Liver (tissue), 9 donors: ENCODE results near the gene MARK2. TPM values are rescaled to one million over a fixed set of nuclear protein-coding genes. Genes with fewer than 3 reads are reported as not detected.

Experiments
- DNase-seq: peaks from one replicate; pipeline ENCODE4 v3.0.0-alpha.2; 2017; ENCODE audit warnings: low spot score
- H3K27ac ChIP-seq, 2 donors: one replicate each; pipeline ENCODE4 v1.7.0; 2013; ENCODE audit warnings: inconsistent platforms in 2 of 2, low read length in 2 of 2, control low read depth in 1 of 2, low read depth in 1 of 2, mild to moderate bottlenecking in 1 of 2
- H3K27me3 ChIP-seq, 4 donors: one replicate each; pipeline versions ENCODE4 v1.6.1 to v1.7.0; 2013; ENCODE audit warnings: low read length in 3 of 4, inconsistent platforms in 1 of 4, mild to moderate bottlenecking in 1 of 4, moderate library complexity in 1 of 4; ENCODE audit not compliant: control insufficient read depth in 4 of 4, insufficient read depth in 4 of 4
- H3K36me3 ChIP-seq, 4 donors: one replicate each; pipeline versions ENCODE4 v1.6.1 to v1.7.0; 2013; ENCODE audit warnings: low read length in 3 of 4, mild to moderate bottlenecking in 3 of 4, low read depth in 1 of 4, moderate library complexity in 1 of 4; ENCODE audit not compliant: control insufficient read depth in 4 of 4, insufficient read depth in 3 of 4
- H3K4me1 ChIP-seq, 4 donors: one replicate each; pipeline versions ENCODE4 v1.6.1 to v1.7.0; 2013; ENCODE audit warnings: low read length in 3 of 4, mild to moderate bottlenecking in 3 of 4, moderate library complexity in 1 of 4; ENCODE audit not compliant: control insufficient read depth in 4 of 4, insufficient read depth in 4 of 4
- H3K4me3 ChIP-seq, 3 donors: one replicate each; pipeline versions ENCODE4 v1.6.1 to v1.7.0; 2013; ENCODE audit warnings: low read length in 3 of 3, control low read depth in 1 of 3, low read depth in 1 of 3, mild to moderate bottlenecking in 1 of 3
- H3K9ac ChIP-seq, 2 donors: one replicate each; pipeline ENCODE4 v1.7.0; 2013; ENCODE audit warnings: low read length in 2 of 2, mild to moderate bottlenecking in 2 of 2, moderate library complexity in 2 of 2, control low read depth in 1 of 2, low read depth in 1 of 2
- H3K9me3 ChIP-seq, 4 donors: one replicate each; pipeline versions ENCODE4 v1.6.1 to v1.7.0; 2013; ENCODE audit warnings: low read length in 3 of 4; ENCODE audit not compliant: control insufficient read depth in 4 of 4
- EGR1 ChIP-seq, 2 donors: IDR thresholded peaks; 2 replicates each; pipeline ENCODE4 v1.6.1; 2016 to 2018; ENCODE audit warnings: antibody characterized with exemption in 2 of 2, low read depth in 2 of 2
- FOXA1 ChIP-seq: IDR thresholded peaks from 2 replicates; pipeline ENCODE4 v1.6.1; 2016; ENCODE audit warnings: antibody characterized with exemption
- FOXA2 ChIP-seq: IDR thresholded peaks from 2 replicates; pipeline ENCODE4 v1.6.1; 2016; ENCODE audit warnings: antibody characterized with exemption
- GABPA ChIP-seq, 2 donors: IDR thresholded peaks in 1 of 2; conservative IDR thresholded peaks in 1 of 2; 2 replicates each; pipeline ENCODE4 v1.6.1; 2016; ENCODE audit warnings: antibody characterized with exemption in 2 of 2, mild to moderate bottlenecking in 1 of 2, moderate library complexity in 1 of 2
- HNF4A ChIP-seq, 2 donors: conservative IDR thresholded peaks; 2 replicates each; pipeline ENCODE4 v1.6.1; 2016; ENCODE audit warnings: antibody characterized with exemption in 2 of 2, mild to moderate bottlenecking in 2 of 2
- HNF4G ChIP-seq: IDR thresholded peaks from 2 replicates; pipeline ENCODE4 v1.6.1; 2016; ENCODE audit warnings: antibody characterized with exemption
- JUND ChIP-seq, 2 donors: IDR thresholded peaks; 2 replicates each; pipeline ENCODE4 v1.6.1; 2016; ENCODE audit warnings: antibody characterized with exemption in 2 of 2
- NR2F2 ChIP-seq: IDR thresholded peaks from 2 replicates; pipeline ENCODE4 v1.6.1; 2016; ENCODE audit warnings: antibody characterized with exemption
- RAD21 ChIP-seq, 2 donors: IDR thresholded peaks; 2 replicates each; pipeline ENCODE4 v1.6.1; 2016; ENCODE audit warnings: antibody characterized with exemption in 2 of 2, mild to moderate bottlenecking in 2 of 2
- REST ChIP-seq: IDR thresholded peaks from 2 replicates; pipeline ENCODE4 v1.6.1; 2016; ENCODE audit warnings: antibody characterized with exemption, mild to moderate bottlenecking
- RXRA ChIP-seq, 2 donors: IDR thresholded peaks; 2 replicates each; pipeline ENCODE4 v1.6.1; 2017 to 2018; ENCODE audit warnings: antibody characterized with exemption in 2 of 2, mild to moderate bottlenecking in 1 of 2
- SP1 ChIP-seq: IDR thresholded peaks from 2 replicates; pipeline ENCODE4 v1.6.1; 2018; ENCODE audit warnings: antibody characterized with exemption, mild to moderate bottlenecking
- TAF1 ChIP-seq: conservative IDR thresholded peaks from 2 replicates; pipeline ENCODE4 v1.6.1; 2016; ENCODE audit warnings: antibody characterized with exemption, mild to moderate bottlenecking
- YY1 ChIP-seq: IDR thresholded peaks from 2 replicates; pipeline ENCODE4 v1.6.1; 2016; ENCODE audit warnings: antibody characterized with exemption, mild to moderate bottlenecking
- WGBS: extraction: QIAGEN DNeasy Blood & Tissue Kit; methylation state at CpG from one replicate; pipeline ENCODE4 v1.1.7; 2013; 5-methylcytosine and 5-hydroxymethylcytosine counted together
- polyA plus RNA-seq, 2 donors: library from polyadenylated mRNA; stranded (reverse) in 1 of 2; unstranded in 1 of 2; fragments of 200-250 nt in 1 of 2; fragments of >200 nt in 1 of 2; fragmentation: Nextera tagmentation in 1 of 2; extraction: Ambion mirVana in 1 of 2; gene quantifications; one replicate each; pipeline versions ENCODE4 v1.2.1 to v1.2.3, GENCODE V29; 2013 to 2015
- total RNA-seq, 2 donors: library from RNA; depleted of rRNA; stranded (reverse); fragments of >200 nt; gene quantifications; one replicate each; pipeline ENCODE4 v1.2.3, GENCODE V29; 2014
- TF ChIP-seq, protein P1 (sequence below): IDR thresholded peaks from 2 replicates; pipeline ENCODE4 v1.6.1; 2016; ENCODE audit warnings: antibody characterized with exemption
- TF ChIP-seq, protein P2 (sequence below): IDR thresholded peaks from 2 replicates; pipeline ENCODE4 v1.6.1; 2016; ENCODE audit warnings: antibody characterized with exemption
- TF ChIP-seq, protein P3 (sequence below): fragments of 150-350 bp; IDR thresholded peaks from 2 replicates; pipeline ENCODE4 v1.5.1; 2017; ENCODE audit warnings: improper control_type of control experiment, low read depth, low read length; ENCODE audit not compliant: missing input control
- TF ChIP-seq, protein P4 (sequence below): IDR thresholded peaks from 2 replicates; pipeline ENCODE4 v1.6.1; 2016; ENCODE audit warnings: antibody characterized with exemption
- donor health status: healthy.
- donor health status: healthy.
- donor health status: healthy.
- donor health status: healthy.
- donor health status: healthy.

Gene MARK2
- total and polyA plus RNA-seq, 4 donors = 3.4 to 11.6 (median 8.0) TPM

- no peaks in the 10 kb centered on the region for H3K27me3 ChIP-seq
- no peak overlapping the region for H3K9ac ChIP-seq
- peaks cover 0 to 14% (median 5%) of the 10 kb centered on the region in 4 donors for H3K4me1 ChIP-seq
- H3K4me3 ChIP-seq = no peak overlapping the region
- H3K9me3 ChIP-seq = no peaks in the 10 kb centered on the region
- H3K36me3 ChIP-seq = no peaks in the 10 kb centered on the region
- TF ChIP-seq SP1 = no peak
- TF ChIP-seq RXRA (IDR thresholded peaks at IDR 0.05) = no peak
- TF ChIP-seq HNF4G = no peak
- TF ChIP-seq FOXA2 = no peak
- no peak for TF ChIP-seq YY1
- TF ChIP-seq GABPA (IDR thresholded peaks at IDR 0.05 in 1 of 2, conservative IDR thresholded peaks at IDR 0.05 in 1 of 2) = no peak
- TF ChIP-seq, protein P1, sequence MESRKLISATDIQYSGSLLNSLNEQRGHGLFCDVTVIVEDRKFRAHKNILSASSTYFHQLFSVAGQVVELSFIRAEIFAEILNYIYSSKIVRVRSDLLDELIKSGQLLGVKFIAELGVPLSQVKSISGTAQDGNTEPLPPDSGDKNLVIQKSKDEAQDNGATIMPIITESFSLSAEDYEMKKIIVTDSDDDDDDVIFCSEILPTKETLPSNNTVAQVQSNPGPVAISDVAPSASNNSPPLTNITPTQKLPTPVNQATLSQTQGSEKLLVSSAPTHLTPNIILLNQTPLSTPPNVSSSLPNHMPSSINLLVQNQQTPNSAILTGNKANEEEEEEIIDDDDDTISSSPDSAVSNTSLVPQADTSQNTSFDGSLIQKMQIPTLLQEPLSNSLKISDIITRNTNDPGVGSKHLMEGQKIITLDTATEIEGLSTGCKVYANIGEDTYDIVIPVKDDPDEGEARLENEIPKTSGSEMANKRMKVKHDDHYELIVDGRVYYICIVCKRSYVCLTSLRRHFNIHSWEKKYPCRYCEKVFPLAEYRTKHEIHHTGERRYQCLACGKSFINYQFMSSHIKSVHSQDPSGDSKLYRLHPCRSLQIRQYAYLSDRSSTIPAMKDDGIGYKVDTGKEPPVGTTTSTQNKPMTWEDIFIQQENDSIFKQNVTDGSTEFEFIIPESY = no peak
- TF ChIP-seq FOXA1 = no peak
- TF ChIP-seq RAD21 (IDR thresholded peaks at IDR 0.05) = no peak
- no peak for TF ChIP-seq TAF1
- TF ChIP-seq, protein P2, sequence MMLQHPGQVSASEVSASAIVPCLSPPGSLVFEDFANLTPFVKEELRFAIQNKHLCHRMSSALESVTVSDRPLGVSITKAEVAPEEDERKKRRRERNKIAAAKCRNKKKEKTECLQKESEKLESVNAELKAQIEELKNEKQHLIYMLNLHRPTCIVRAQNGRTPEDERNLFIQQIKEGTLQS = no peak
- TF ChIP-seq JUND (IDR thresholded peaks at IDR 0.05) = no peak
- TF ChIP-seq REST = no peak
- TF ChIP-seq, protein P3, sequence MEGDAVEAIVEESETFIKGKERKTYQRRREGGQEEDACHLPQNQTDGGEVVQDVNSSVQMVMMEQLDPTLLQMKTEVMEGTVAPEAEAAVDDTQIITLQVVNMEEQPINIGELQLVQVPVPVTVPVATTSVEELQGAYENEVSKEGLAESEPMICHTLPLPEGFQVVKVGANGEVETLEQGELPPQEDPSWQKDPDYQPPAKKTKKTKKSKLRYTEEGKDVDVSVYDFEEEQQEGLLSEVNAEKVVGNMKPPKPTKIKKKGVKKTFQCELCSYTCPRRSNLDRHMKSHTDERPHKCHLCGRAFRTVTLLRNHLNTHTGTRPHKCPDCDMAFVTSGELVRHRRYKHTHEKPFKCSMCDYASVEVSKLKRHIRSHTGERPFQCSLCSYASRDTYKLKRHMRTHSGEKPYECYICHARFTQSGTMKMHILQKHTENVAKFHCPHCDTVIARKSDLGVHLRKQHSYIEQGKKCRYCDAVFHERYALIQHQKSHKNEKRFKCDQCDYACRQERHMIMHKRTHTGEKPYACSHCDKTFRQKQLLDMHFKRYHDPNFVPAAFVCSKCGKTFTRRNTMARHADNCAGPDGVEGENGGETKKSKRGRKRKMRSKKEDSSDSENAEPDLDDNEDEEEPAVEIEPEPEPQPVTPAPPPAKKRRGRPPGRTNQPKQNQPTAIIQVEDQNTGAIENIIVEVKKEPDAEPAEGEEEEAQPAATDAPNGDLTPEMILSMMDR = no peak
- TF ChIP-seq NR2F2 = no peak
- TF ChIP-seq HNF4A (conservative IDR thresholded peaks at IDR 0.05) = no peak
- no peak for TF ChIP-seq EGR1 (IDR thresholded peaks at IDR 0.05; ENCODE audit: low read depth in 2 of 2)
- TF ChIP-seq, protein P4, sequence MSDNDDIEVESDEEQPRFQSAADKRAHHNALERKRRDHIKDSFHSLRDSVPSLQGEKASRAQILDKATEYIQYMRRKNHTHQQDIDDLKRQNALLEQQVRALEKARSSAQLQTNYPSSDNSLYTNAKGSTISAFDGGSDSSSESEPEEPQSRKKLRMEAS = no peak
- no peak overlapping the region for H3K27ac ChIP-seq
- WGBS = 55% methylated on average over 4 of the region's 4 CpGs
- no peak for DNase-seq
These were observed 84.4 kb downstream of the MARK2 start for GRCh38 chr11:63923319-63923718.
